ENCODE data around the gene KCNMB4. TPM values are rescaled to one million over a fixed set of nuclear protein-coding genes. Genes with fewer than 3 reads are reported as not detected.

KCNMB4 gene
- polyA plus RNA-seq, 1 donor (not counting 4 experiments of a cell fraction or from before 2014, with no cell fraction given): 0.77 TPM

DNA sequence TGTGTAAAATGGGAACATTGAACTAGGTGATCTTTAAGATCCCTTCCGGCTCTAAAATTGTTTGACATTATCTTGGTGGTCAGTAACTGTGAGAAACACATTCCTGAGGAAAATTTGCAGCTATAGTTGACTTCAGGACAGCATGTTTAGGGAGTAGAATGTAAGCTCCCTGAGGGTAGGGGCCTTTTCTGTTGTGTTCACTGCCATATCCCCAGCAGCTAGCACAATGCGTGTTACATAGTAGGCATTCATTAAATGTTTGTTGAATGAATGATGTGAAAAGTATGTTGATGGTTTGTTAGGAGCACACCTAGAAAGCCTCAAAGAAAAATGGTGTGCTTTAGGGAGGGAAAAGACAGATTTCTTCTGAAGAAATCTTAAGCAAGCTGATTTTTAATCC lies 38.5 kb upstream of the KCNMB4 start:
- FAIRE-seq: peak; percentile 41

GRCh38 chr12:70329728-70330127 lies 36.4 kb upstream of the KCNMB4 start:
- H3K9me1 ChIP-seq (ENCODE audit: control insufficient read depth, extremely low read depth, insufficient read depth, low read length): no peaks in the 10 kb centered on the region
- dilution Hi-C loops (cut with MboI; ENCODE audit: extremely low pct_ligation_motif_present, low sequenced_read_pairs): no loop called here
- H4K20me1 ChIP-seq (ENCODE audit: control insufficient read depth, extremely low read depth, insufficient read depth, low read length): no peaks in the 10 kb centered on the region
- peaks cover 0 to 2% of the 10 kb centered on the region in 2 experiments for H3K36me3 ChIP-seq (ENCODE audit: control insufficient read depth in 2 of 2, extremely low read depth in 1 of 2, insufficient read depth in 2 of 2, low read length in 2 of 2)
- no peak overlapping the region for H2AFZ ChIP-seq (ENCODE audit: control insufficient read depth, low read length)
- H3K9me3 ChIP-seq (ENCODE audit: control insufficient read depth, low read depth, low read length): no peaks in the 10 kb centered on the region
- H3K9ac ChIP-seq (ENCODE audit: control insufficient read depth, extremely low read depth, insufficient read depth, low read length): no peak overlapping the region
- H3K4me3 ChIP-seq (ENCODE audit: control insufficient read depth in 2 of 3, extremely low read depth in 1 of 3, insufficient read depth in 2 of 3, low read depth in 1 of 3, low read length in 3 of 3): no peak overlapping the region
- H3K79me2 ChIP-seq (ENCODE audit: control insufficient read depth, insufficient read depth, low read length): peaks cover 1% of the 10 kb centered on the region
- H3K4me2 ChIP-seq (ENCODE audit: control insufficient read depth, extremely low read depth, insufficient read depth, low read depth, low read length): no peak overlapping the region
- H3K27ac ChIP-seq (ENCODE audit: control insufficient read depth, insufficient read depth, low read length): no peak overlapping the region
- peaks cover 9% of the 10 kb centered on the region for H3K4me1 ChIP-seq (ENCODE audit: control insufficient read depth, extremely low read depth, insufficient read depth, low read length)
- no peaks in the 10 kb centered on the region for H3K27me3 ChIP-seq (ENCODE audit: control insufficient read depth, extremely low read depth, insufficient read depth, low read length)
- DNase-seq (ENCODE audit: low read depth, low spot score) (no peak), FAIRE-seq (no peak)
- no peak for TF ChIP-seq CTCF (optimal IDR thresholded peaks at IDR 0.05 in 1 of 3, IDR thresholded peaks at IDR 0.05 in 1 of 3, conservative IDR thresholded peaks at IDR 0.05 in 1 of 3; ENCODE audit: extremely low read depth in 1 of 3, insufficient read depth in 2 of 3, low read length in 3 of 3)
- no peak for TF ChIP-seq EZH2 (IDR thresholded peaks at IDR 0.05; ENCODE audit: low read length)

More for the DNA sequence above, 38.5 kb upstream of the KCNMB4 start:
- peaks cover 2 to 3% of the 10 kb centered on the region in 2 experiments for H3K36me3 ChIP-seq (ENCODE audit: control insufficient read depth in 2 of 2, extremely low read depth in 1 of 2, insufficient read depth in 2 of 2, low read length in 2 of 2)
- H3K27me3 ChIP-seq (ENCODE audit: control insufficient read depth, extremely low read depth, insufficient read depth, low read length): no peaks in the 10 kb centered on the region
- no peak overlapping the region for H2AFZ ChIP-seq (ENCODE audit: control insufficient read depth, low read length)
- TF ChIP-seq EZH2 (IDR thresholded peaks at IDR 0.05; ENCODE audit: low read length) (no peak), CTCF (optimal IDR thresholded peaks at IDR 0.05 in 1 of 3, IDR thresholded peaks at IDR 0.05 in 1 of 3, conservative IDR thresholded peaks at IDR 0.05 in 1 of 3; ENCODE audit: extremely low read depth in 1 of 3, insufficient read depth in 2 of 3, low read length in 3 of 3) (no peak)
- peaks cover 1% of the 10 kb centered on the region for H3K79me2 ChIP-seq (ENCODE audit: control insufficient read depth, insufficient read depth, low read length)
- H3K4me3 ChIP-seq (ENCODE audit: control insufficient read depth in 2 of 3, extremely low read depth in 1 of 3, insufficient read depth in 2 of 3, low read depth in 1 of 3, low read length in 3 of 3): no peak overlapping the region
- H3K9me3 ChIP-seq (ENCODE audit: control insufficient read depth, low read depth, low read length): no peaks in the 10 kb centered on the region
- H3K4me2 ChIP-seq (ENCODE audit: control insufficient read depth, extremely low read depth, insufficient read depth, low read depth, low read length): no peak overlapping the region
- no peak for DNase-seq (ENCODE audit: low read depth, low spot score)
- dilution Hi-C loops (cut with MboI; ENCODE audit: extremely low pct_ligation_motif_present, low sequenced_read_pairs): no loop called here
- H3K9ac ChIP-seq (ENCODE audit: control insufficient read depth, extremely low read depth, insufficient read depth, low read length): no peak overlapping the region
- H4K20me1 ChIP-seq (ENCODE audit: control insufficient read depth, extremely low read depth, insufficient read depth, low read length): no peaks in the 10 kb centered on the region
- no peaks in the 10 kb centered on the region for H3K9me1 ChIP-seq (ENCODE audit: control insufficient read depth, extremely low read depth, insufficient read depth, low read length)
- H3K27ac ChIP-seq (ENCODE audit: control insufficient read depth, insufficient read depth, low read length): no peak overlapping the region
- H3K4me1 ChIP-seq (ENCODE audit: control insufficient read depth, extremely low read depth, insufficient read depth, low read length): peaks cover 9% of the 10 kb centered on the region

All from keratinocyte (primary cell).